PFSK-1 (cell line): Measurements from ENCODE around the gene BAZ2A.
A peak's percentile ranks its signal among the peaks of the same experiment; 100 is the strongest.

Experiments
- FOXP2 ChIP-seq: optimal IDR thresholded peaks from 2 replicates; pipeline ENCODE3; 2011; ENCODE audit warnings: borderline replicate concordance, control low read depth, inconsistent platforms; ENCODE audit not compliant: insufficient read depth; ENCODE audit errors: extremely low read length, extremely low read depth
- POLR2AphosphoS5 ChIP-seq: IDR thresholded peaks from 2 replicates; pipeline ENCODE4 v1.6.1; 2012; ENCODE audit warnings: low read depth, mild to moderate bottlenecking, control low read depth, low read length, moderate library complexity
- REST ChIP-seq, 2 experiments: IDR thresholded peaks; 2 replicates each; pipeline versions ENCODE4 v1.6.1 to v1.8.0; 2011 to 2012; ENCODE audit warnings: low read depth in 2 of 2, low read length in 2 of 2, control low read depth in 1 of 2, inconsistent platforms in 1 of 2, mild to moderate bottlenecking in 1 of 2, moderate library complexity in 1 of 2; ENCODE audit not compliant: insufficient read depth in 1 of 2
- SIN3A ChIP-seq: IDR thresholded peaks from 2 replicates; pipeline ENCODE4 v1.6.1; 2012; ENCODE audit warnings: mild to moderate bottlenecking, low read length, moderate library complexity, borderline replicate concordance; ENCODE audit not compliant: insufficient read depth
- TAF1 ChIP-seq: IDR thresholded peaks from 2 replicates; pipeline ENCODE4 v1.6.1; 2012; ENCODE audit warnings: low read length, control low read depth, borderline replicate concordance; ENCODE audit not compliant: insufficient read depth

GRCh38 chr12:56661979-56662638, 32.0 kb upstream of the BAZ2A start:
- TF ChIP-seq TAF1 = no peak
- no peak for TF ChIP-seq FOXP2
- TF ChIP-seq POLR2AphosphoS5 = peak; percentile 70
- TF ChIP-seq REST (IDR thresholded peaks at IDR 0.05; ENCODE audit: insufficient read depth in 1 of 2, low read depth in 2 of 2, low read length in 2 of 2) = no peak
- TF ChIP-seq SIN3A = no peak
